ENCODE measurements around the gene KIAA1549. TPM values are rescaled to one million over a fixed set of nuclear protein-coding genes. Genes with fewer than 3 reads are reported as not detected.

The KIAA1549 gene
- total RNA-seq, 1 donor from 2014 or later = 5.7 TPM

DNA sequence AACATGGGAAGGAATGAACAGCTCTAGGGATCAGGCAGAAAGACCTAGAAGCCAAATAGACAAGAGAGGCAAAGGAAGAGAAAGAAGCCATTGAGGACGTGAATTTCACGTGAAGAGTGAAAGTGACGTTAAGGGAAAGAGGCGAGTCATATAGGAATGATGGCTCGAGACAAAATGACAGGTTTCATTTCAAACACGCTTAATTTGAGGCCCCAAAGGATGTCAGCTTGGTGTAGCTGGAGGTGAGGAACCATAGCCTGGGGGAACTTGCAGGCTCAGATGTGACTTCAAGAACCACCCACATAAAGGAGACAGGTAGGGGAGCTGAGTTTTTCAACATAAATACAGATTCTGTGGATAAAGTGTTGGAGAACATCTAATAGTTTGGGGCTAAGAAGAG lies 98.9 kb downstream of the KIAA1549 start:
- DNase-seq (ENCODE audit: low spot score) = no peak

DNA sequence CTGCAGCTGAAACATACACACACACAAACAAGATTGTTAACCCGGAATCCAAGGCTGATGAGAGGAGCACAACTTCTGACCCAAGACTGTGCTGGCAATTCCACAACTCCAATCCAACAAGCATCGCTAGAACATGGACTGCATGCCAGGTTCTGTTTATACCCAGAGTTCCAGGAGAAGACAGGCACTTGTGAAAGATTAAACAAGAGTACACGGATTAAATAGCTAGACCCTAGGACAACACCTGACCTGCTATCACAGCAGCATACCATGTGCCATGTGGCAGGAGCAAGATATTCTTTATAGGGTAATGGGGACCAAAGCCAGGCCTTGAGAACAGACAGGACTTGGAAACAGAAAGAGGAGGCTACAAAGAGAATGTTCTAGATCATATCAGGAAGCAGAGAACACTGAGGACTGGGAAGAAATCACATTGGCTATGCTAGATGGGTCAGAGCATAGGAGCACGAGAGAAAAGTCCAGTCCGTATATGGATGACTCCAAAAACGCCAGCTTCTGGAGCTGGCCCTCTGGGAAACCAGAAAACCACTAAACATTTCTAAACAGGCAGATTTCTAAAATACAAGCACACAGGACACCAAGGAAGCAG lies 99.5 kb downstream of the KIAA1549 start:
- DNase-seq (ENCODE audit: low spot score) = no peak

DNA sequence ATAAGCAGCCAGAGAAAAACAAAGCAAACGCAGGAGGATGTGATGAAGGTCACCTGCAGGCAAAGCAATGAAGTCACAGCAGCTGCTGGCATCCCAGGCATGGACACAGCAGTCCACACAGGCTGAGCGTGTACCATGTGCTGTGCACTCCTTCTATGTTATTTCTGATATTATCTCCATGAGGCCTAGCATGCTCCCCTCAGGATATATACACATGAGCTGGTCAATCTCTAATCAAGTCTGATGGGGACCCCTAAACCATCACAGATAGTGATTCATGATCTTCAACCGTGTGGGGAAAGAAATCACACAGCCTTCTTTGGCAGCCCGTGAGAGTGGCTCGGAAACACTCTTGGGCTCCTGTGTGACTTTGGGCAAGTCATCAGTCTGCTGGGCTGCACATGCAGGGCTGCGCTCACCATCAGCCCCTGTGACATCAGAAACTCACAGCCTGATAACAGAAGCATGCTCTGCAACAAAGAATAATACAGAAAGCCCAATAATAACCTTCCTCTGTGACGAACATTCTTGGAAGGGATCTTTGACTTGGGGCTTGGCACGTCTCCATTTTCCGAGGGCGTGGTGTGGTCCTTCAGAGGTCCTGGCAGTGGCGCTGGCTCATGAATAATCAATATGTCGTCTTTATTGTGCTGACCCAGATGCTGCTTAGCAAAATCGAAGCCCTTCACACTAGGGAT lies 100.2 kb downstream of the KIAA1549 start:
- peak; percentile 68 for DNase-seq (ENCODE audit: low spot score)

DNA sequence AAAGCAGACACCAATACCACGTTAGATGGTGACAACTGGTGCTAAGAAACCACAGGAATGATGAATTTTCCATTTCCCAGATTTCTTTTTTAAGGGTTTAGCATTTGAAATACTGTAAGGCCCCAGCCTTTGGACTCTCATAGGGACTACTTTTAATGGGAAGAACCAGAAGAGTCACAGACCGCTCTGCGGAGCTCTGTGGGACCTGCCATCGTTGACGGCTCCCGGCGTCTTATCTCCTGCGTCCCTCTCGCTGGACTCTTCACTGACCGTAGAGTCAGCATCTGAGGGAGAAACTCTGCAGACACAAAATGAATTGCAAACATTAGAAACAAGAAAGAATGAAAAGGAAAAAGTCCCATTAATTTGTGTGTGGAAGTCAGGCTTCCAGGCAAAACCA lies 101.8 kb downstream of the KIAA1549 start:
- no peak for DNase-seq (ENCODE audit: low spot score)

DNA sequence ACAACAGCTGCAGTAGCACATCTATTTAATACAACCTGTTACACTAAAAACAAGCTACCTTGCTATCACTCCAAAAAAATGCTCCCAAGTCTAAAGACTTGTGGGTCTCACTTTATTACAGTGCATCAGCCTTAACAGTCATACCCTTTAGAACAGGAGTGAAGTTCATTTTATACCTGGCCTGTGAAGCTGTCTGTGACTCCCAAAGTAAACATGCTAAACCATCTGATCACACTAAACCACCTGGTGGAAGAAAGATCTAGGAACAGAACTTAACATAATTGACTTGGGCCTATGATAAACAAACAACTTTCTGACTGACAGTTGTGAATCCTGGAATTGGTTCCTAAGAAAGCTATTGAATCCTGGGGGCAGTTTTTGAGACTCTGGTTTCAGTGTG lies 102.3 kb downstream of the KIAA1549 start:
- no peak for DNase-seq (ENCODE audit: low spot score)

DNA sequence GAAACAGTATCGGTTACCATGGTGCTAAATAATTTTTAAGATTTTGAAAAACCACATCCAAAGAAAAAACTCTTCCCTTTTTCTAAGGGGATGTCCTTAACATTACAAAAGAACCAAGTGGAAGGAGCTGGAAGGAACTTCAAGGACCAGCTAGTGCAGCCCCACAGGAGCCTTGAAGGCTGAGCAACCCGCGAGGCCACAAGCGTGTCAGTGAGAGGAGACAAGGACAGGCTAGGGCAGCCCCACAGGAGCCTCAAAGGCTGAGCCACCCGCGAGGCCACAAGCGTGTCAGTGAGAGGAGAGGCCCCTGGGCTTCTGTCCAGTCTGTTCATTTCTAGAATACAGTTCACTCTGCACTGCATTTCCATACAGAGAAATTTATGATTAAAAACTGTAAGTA lies 103.1 kb downstream of the KIAA1549 start:
- no peak for DNase-seq (ENCODE audit: low spot score)

DNA sequence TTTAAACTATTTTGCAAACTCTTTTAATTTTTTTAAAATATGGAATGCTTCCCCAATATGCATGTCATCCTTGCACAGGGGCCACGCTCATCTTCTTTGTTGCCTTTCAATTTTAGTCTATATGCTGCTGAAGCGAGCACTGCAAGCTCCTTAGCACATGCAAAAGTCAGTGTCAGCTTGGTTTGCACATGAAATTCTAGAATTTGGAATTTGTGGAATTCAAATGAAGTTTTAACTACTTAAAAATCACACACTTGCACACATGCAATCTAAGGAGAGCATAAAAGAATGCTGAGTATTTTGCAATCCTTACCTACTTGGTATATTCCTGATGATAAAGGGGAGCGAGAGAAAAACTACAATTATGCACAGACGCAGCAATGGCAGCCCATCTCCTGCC lies 104.9 kb downstream of the KIAA1549 start:
- no peak for DNase-seq (ENCODE audit: low spot score)

DNA sequence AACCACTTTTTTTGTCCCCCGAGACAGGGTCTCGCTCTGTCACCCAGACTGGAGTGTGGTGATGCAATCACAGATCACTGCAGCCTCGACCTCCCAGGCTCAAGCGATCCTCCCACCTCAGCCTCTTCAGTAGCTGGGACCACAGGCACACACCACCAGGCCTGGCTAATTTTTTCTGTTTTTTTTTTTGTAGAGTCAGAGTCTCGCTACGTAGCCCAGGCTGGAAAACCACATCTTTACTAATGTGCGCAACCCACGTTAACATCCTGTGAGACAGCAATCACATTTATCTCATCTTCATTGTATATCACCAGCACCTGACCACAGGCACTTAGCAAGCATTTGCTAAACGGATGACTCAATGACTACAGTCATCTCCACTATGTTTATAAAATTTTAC lies 105.4 kb downstream of the KIAA1549 start:
- DNase-seq (ENCODE audit: low spot score) = no peak

DNA sequence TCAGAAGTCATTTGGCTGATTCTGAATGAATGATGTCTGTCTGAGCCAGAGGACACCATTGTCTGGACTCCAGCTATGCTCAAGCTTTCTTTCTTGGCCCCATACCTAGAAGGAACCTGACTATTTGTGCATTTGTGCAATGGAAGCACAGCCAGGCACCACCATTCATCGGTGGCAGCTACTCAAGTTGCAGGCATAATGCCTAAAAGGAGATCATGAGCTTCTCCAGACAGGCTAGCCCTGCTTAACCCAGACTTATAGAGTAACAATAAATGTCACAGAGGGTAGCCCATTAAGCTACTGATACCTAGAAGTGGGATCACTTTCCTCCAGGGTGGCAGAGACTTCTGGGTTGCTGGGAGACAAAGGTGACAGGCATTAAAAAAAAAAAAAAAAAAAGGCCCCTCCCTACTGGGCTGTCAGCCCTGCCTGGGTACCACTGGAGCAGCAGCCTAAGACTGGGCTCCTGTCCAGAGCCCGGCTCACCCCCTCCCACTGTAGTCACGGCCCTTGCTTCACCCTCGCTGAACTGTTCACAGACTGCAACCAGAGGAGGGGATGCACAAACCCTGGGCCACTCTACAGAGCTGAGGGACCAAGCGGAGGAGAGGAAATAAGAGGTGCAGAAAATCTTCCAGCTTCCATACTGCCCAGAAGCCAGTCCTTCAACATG lies 107.8 kb downstream of the KIAA1549 start:
- DNase-seq (ENCODE audit: low spot score) = no peak

DNA sequence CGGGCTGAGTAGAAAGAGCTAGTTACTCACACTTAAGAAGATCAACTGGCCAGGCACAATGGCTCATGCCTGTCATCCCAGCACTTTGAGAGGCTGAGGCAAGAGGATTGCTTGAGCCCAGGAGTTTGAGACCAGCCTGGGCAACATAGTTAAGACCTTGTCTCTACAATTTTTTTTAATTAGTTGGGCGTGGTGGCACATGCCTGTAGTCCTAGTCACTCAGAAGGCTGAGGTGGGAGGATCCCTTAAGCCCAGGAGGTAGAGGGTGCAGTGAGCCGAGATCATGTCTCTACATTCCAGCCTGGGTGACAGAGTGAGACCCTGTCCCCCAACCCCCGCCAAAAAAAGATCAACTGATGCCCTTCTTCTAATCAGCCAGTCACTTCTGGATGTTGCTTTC lies 108.6 kb downstream of the KIAA1549 start:
- DNase-seq (ENCODE audit: low spot score) = no peak

DNA sequence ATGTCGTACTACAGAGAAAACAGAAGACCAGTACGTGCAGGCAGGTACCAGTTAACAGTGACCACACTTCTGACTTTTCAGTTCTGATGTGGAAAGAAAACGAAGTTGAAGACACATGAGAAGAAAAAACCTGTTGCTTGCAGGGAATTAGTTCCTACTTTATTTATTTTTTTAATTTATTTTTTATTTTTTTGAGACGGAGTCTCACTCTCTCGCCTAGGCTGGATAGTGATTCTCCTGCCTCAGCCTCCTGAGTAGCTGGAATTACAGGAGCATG lies 109.4 kb downstream of the KIAA1549 start:
- no peak for DNase-seq (ENCODE audit: low spot score)

DNA sequence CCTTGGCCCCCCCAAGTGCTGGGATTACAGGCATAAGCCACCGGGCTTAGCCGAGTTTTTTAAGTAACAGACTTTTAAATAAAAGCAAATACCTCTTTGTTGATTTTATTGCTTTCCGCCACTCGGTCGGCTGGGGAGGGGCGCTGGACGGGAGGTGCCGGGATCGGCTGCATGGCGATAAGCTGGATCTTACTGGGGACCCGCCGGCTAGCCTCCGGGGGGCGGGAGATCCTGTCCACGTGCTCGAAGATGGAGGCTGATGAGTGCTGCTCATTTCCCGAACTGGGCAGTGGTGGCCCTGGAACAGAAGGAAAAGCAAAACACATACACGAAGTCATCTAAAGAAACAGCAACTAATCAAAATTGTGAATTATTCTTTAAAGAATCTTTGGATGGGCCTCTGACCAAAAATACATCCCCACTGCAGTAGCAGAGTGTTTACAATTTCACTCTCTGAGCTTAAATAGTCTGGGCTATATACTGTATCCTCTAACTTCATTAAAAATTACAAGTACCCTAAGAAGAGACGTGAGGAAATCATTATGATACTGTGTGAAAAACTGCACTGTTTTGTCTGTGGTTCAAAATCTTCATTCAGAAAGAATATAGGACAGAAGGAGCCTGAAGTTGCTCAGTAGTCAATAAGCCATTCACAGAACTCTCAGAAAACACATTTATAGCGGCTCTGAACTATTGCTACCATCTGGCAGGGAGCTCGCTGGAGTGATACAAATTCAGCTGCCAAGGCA lies 110.0 kb downstream of the KIAA1549 start:
- DNase-seq (ENCODE audit: low spot score) = no peak

DNA sequence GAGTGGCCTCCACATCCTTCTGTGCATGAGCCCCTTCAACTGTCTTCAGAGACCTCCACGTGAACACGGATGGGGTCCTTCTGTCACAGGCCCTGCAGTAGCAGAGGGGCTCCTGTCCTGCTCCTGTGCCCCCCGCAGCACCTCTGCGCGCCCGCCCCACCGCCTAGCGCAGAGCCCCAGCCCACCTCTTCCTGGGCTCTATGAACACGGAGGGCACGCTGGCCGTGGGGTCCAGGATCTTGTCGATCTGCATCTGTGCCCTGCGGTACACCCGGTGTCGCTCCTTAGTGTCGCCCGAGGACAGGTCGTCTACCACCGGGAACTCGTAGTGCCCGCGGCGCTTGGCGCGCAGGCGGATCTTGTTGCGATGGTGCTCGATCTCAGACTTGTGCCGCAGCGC lies 111.8 kb downstream of the KIAA1549 start:
- no peak for DNase-seq (ENCODE audit: low spot score)

DNA sequence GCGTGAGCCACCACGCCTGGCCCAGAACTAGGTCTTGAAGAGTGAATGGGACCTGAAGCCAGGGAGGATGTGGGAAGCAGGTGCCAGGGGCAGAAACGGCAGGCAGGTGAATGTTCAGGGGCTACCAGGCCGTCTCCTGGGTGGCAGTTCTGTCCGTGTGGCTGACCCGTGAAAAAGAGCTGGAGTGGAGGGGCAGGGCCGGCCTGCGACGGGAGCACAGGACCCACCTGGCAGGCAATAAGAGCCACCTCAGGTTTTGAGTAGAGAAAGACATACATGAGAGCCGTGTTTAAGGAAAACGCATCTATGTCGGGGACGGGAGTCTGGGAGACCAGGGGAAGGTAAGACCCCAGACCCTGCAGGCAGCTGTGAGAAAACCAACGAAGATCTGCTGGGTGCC lies 112.5 kb downstream of the KIAA1549 start:
- DNase-seq (ENCODE audit: low spot score) = no peak

DNA sequence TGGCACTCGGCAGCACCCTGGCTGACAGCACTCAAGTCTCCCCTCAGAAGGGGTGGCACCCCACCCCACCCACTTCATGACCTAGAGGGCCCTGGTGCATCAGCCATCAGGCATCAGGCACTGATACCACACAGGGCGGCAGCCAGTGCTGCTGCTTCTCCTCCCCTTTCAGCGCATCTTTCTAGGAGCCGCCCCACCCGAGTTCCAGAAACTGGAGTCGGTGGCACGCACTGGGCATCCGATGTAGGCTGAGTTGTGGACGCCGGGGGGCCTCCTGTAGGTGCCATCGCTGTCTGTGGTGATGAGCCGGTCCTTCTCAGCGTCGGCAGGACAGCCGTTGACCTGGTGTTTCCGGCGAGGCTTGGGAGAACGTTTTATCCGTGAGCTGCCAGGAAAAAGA lies 113.4 kb downstream of the KIAA1549 start:
- no peak for DNase-seq (ENCODE audit: low spot score)

DNA sequence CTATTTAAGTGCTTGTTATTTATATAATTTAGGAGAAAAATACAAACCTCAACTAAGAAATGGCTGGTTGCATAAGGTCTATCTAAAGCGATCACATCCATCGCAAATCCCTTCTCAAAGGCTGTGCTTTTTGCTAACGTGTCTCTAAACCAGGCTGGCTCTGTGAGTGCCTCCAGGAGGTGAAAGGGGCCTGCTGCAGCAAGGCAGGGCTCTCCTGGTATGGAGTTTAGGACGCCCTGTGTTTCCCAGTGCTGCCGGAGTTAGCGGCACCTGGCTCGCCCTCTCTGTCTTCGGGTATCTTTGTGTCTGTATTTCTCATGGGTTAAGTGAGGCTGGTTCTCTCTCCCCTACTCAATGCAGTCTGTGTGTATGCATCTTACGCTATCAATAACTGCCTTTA lies 114.8 kb downstream of the KIAA1549 start:
- no peak for DNase-seq (ENCODE audit: low spot score)

DNA sequence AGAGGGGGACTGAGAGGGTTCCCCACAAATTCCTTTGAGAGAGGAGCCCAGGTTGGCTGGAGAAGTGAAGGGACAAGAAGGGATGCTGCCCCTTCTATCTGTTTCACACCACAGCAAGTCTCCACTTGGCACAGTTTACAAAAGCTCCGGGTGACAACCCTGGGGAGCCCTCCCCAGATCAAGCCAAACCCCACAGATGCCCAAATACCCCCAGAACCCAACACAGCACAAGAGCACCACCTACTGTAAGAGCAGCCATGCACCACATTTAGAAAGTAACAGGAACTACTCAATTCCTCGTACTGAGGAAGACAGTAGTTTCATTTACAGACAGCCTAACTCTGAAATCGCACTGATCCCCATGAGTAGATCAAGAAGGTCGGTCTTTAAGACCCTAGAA lies 115.3 kb downstream of the KIAA1549 start:
- no peak for DNase-seq (ENCODE audit: low spot score)

DNA sequence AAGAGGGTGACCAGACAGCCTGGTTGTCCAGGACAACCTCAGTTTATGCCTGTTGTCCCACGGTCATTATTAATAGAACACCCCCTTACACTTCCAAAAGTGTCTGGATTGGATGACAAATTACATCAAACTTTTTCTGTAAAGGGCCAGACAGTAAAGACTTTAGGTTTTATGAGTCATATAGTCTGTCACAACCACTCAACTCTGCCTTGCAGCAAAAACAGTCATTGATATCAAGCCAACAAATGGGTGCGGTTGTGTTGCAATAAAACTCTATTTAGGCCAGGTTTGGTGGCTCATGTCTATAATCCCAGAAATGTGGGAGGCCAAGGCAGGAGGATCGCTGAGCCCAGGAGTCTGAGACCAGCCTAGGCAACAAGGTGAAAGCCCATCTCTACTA lies 116.5 kb downstream of the KIAA1549 start:
- DNase-seq (ENCODE audit: low spot score) = no peak

DNA sequence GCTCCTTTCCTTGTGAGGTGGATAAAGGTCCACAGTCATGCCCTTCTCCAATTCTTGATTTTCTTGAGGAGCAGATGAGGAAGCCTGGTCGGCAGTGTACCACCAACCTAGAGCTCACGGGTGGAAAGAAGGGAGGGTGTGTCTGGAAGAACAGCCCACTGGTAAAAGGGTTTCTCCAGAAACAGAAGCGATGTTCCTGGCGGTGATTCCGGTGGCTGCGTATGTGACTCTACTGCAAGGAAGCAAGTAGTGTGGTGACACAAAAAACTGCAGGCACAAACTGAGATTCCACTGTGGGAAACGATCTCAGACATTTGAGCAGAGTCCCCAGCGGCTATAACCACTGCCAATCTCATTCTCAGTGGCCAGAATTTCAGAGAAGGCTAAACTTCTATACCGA lies 117.3 kb downstream of the KIAA1549 start:
- DNase-seq (ENCODE audit: low spot score) = no peak

DNA sequence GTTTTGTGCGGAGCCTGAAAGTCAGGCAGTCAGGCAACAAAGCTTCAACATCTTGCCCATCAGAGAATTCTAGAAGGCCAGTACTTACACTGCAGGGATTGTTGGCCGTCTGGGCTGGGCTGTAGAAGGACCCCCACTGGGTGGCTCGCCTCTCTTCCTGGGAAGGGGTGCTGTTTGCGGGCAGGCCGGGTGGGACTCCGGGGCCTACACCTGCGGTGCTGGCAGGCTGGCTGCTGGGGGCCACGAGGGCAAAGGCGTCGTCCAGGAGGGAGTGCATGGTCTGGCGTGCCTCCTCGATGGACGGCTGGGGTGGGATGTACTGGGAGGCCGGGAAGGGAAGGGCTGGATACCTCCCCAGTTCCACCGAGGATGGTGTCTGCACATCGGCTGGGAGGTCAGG lies 120.1 kb downstream of the KIAA1549 start:
- DNase-seq (ENCODE audit: low spot score) = no peak

DNA sequence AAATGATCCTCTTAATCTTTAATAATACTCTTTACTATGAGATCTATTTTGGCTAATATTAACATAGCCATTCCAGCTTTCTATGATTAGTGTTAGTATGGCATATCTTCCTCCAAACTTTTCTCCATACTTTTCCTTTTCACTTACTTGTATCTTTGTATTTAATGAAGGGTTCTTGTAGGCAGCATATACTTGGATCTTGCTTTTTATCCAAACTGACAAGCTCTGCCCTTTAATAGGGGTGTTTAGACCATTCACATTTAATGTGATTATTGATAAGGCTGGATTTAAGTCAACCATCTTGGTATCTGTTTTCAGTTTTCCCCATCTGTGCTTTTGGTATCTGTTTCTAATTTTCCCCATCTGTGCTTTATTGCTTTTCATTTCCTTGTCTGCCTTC lies 123.5 kb downstream of the KIAA1549 start:
- DNase-seq (ENCODE audit: low spot score) = no peak

DNA sequence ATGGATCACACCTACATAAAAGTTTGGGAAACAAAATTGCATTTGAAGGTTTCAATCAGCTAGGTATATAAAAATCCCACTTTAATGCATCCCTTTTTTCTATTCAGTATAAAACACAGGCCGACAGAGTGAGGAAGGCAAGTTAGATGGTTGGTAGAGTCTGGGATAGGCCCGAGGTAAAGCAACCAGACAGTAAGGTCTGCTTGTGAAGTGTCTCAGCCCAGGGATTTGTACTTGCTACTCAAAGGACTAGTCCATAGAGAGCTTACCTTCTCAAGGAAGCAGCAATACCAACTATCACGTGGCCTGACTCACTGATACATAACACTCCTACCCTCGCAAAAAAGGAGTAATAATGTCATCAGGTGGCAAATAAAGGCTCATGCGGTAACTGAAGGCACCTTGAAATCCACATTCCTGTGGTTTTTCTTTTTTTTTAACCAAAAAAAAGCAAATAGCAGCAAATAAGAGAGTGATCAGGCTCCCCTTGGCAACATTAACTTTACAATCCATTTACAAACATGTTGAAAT lies 127.0 kb downstream of the KIAA1549 start:
- DNase-seq (ENCODE audit: low spot score) = no peak

DNA sequence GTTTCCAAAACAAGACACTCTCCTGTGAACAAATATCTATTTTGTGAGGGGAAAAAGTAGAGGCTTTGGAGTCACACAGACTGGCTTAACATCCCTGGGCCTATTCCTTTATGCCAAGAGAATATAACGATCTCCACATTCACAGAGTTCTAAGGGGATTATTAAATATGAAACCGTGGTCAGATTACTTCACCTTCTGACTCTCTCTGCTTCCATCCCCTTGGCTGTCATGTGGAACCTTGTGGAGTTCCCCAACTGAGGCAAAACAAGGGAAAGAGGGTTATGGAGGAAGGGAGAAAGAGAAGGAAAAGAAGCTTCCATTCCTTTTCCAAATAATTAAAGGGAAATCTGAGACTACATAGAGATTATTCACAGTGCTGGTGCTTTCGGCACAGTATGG lies 127.7 kb downstream of the KIAA1549 start:
- no peak for DNase-seq (ENCODE audit: low spot score)
